Measurements from ENCODE around the gene PCYT1A.

The PCYT1A gene

GRCh38 chr3:196321162-196321561, 33.6 kb upstream of the PCYT1A start:
- TF ChIP-seq TAF1 (IDR thresholded peaks at IDR 0.05; ENCODE audit: borderline replicate concordance, insufficient read depth, low read length): no peak
- TF ChIP-seq POLR2AphosphoS5 (IDR thresholded peaks at IDR 0.05; ENCODE audit: low read depth, low read length): no peak
- TF ChIP-seq REST (IDR thresholded peaks at IDR 0.05; ENCODE audit: insufficient read depth in 1 of 2, low read depth in 2 of 2, low read length in 2 of 2): no peak
- no peak for TF ChIP-seq FOXP2 (optimal IDR thresholded peaks at IDR 0.05; ENCODE audit: borderline replicate concordance, extremely low read depth, extremely low read length, insufficient read depth)
- no peak for TF ChIP-seq SIN3A (IDR thresholded peaks at IDR 0.05; ENCODE audit: borderline replicate concordance, insufficient read depth, low read length)

- TF ChIP-seq POLR2AphosphoS5 (IDR thresholded peaks at IDR 0.05; ENCODE audit: low read depth, low read length) (no peak), FOXP2 (optimal IDR thresholded peaks at IDR 0.05; ENCODE audit: borderline replicate concordance, extremely low read depth, extremely low read length, insufficient read depth) (no peak), TAF1 (IDR thresholded peaks at IDR 0.05; ENCODE audit: borderline replicate concordance, insufficient read depth, low read length) (no peak), SIN3A (IDR thresholded peaks at IDR 0.05; ENCODE audit: borderline replicate concordance, insufficient read depth, low read length) (no peak), REST (IDR thresholded peaks at IDR 0.05; ENCODE audit: insufficient read depth in 1 of 2, low read depth in 2 of 2, low read length in 2 of 2) (no peak)
Observed at GRCh38 chr3:196320137-196320536, 32.6 kb upstream of the PCYT1A start.

- TF ChIP-seq SIN3A (IDR thresholded peaks at IDR 0.05; ENCODE audit: borderline replicate concordance, insufficient read depth, low read length) (0 out of 2 replicates have a peak, but pooled peaks have one; percentile 18), POLR2AphosphoS5 (IDR thresholded peaks at IDR 0.05; ENCODE audit: low read depth, low read length) (peak; percentile 76; the same call in 1 of the 2 replicates), REST (IDR thresholded peaks at IDR 0.05; ENCODE audit: insufficient read depth in 1 of 2, low read depth in 2 of 2, low read length in 2 of 2) (0 out of 4 replicates have a peak, but pooled peaks of 1 of the 2 experiments have one; percentile 10), FOXP2 (optimal IDR thresholded peaks at IDR 0.05; ENCODE audit: borderline replicate concordance, extremely low read depth, extremely low read length, insufficient read depth) (peak; percentile 37), TAF1 (IDR thresholded peaks at IDR 0.05; ENCODE audit: borderline replicate concordance, insufficient read depth, low read length) (peak; percentile 72; the same call in 1 of the 2 replicates)
Observed at GRCh38 chr3:196317687-196318467, 30.4 kb upstream of the PCYT1A start, which contains the start of gene DYNLT2B. Gene DYNLT2B (minus strand): TSS chr3:196318240. CDS start chr3:196318152, 88 bp downstream.

- TF ChIP-seq TAF1 (IDR thresholded peaks at IDR 0.05; ENCODE audit: borderline replicate concordance, insufficient read depth, low read length): no peak
Observed at GRCh38 chr3:196315821-196316220, 28.3 kb upstream of the PCYT1A start.

GRCh38 chr3:196314597-196314996, 27.1 kb upstream of the PCYT1A start:
- TF ChIP-seq POLR2AphosphoS5 (IDR thresholded peaks at IDR 0.05; ENCODE audit: low read depth, low read length) (no peak), TAF1 (IDR thresholded peaks at IDR 0.05; ENCODE audit: borderline replicate concordance, insufficient read depth, low read length) (no peak), REST (IDR thresholded peaks at IDR 0.05; ENCODE audit: insufficient read depth in 1 of 2, low read depth in 2 of 2, low read length in 2 of 2) (no peak), SIN3A (IDR thresholded peaks at IDR 0.05; ENCODE audit: borderline replicate concordance, insufficient read depth, low read length) (no peak), FOXP2 (optimal IDR thresholded peaks at IDR 0.05; ENCODE audit: borderline replicate concordance, extremely low read depth, extremely low read length, insufficient read depth) (no peak)
